HG03457 (cell line): Measurements from ENCODE around the gene NDUFS7.

Source experiments
- ATAC-seq: cut with Tn5 transposase; IDR thresholded peaks from one replicate; pipeline ENCODE4 v1.9.1; 2021; ENCODE audit warnings: moderate number of reproducible peaks; ENCODE audit not compliant: unreplicated experiment

Gene NDUFS7

GRCh38 chr19:1364070-1364704, 19.5 kb upstream of the NDUFS7 start:
- no peak for ATAC-seq

GRCh38 chr19:1365319-1366269, 18.1 kb upstream of the NDUFS7 start:
- ATAC-seq = no peak

GRCh38 chr19:1366296-1366695, 17.4 kb upstream of the NDUFS7 start:
- no peak for ATAC-seq

- no peak for ATAC-seq
Measured at GRCh38 chr19:1366899-1367870, 16.5 kb upstream of the NDUFS7 start.

GRCh38 chr19:1369214-1369805, 14.4 kb upstream of the NDUFS7 start:
- ATAC-seq = no peak

- no peak for ATAC-seq
Measured at GRCh38 chr19:1370579-1371361, 12.9 kb upstream of the NDUFS7 start.

GRCh38 chr19:1373042-1373533, 10.6 kb upstream of the NDUFS7 start:
- ATAC-seq = no peak

GRCh38 chr19:1373534-1374249, 10.0 kb upstream of the NDUFS7 start:
- ATAC-seq = no peak

- ATAC-seq = no peak
Measured at GRCh38 chr19:1374250-1374577, 9.5 kb upstream of the NDUFS7 start.

GRCh38 chr19:1376415-1376805, 7.3 kb upstream of the NDUFS7 start:
- ATAC-seq = no peak

- no peak for ATAC-seq
Measured at GRCh38 chr19:1377176-1377964, 6.3 kb upstream of the NDUFS7 start.

GRCh38 chr19:1377965-1378785, 5.5 kb upstream of the NDUFS7 start:
- no peak for ATAC-seq

- ATAC-seq = no peak
Measured at GRCh38 chr19:1379126-1379905, 4.4 kb upstream of the NDUFS7 start.

GRCh38 chr19:1379961-1380489, 3.7 kb upstream of the NDUFS7 start:
- ATAC-seq = no peak

GRCh38 chr19:1382250-1382649, 1.5 kb upstream of the NDUFS7 start:
- no peak for ATAC-seq

GRCh38 chr19:1383017-1383311, 743 bp upstream of the NDUFS7 start:
- no peak for ATAC-seq

GRCh38 chr19:1384085-1384462, 367 bp downstream of the NDUFS7 start:
- ATAC-seq = no peak
